Erythroblast (primary cell): ENCODE data around the gene ZNF491.
"Not testable (repeated sequence)": the region's sequence is repeated elsewhere in the genome, so short reads cannot be mapped to it uniquely, and the experiment has no call there.

Experiments
- DNase-seq, 2 experiments: peaks; one replicate each; lab custom pipeline; 2025; lab: John Stamatoyannopoulos, UW
- GATA1 ChIP-seq: IDR thresholded peaks from 2 replicates; pipeline ENCODE4 v1.6.1; 2011; ENCODE audit warnings: low read depth, mild to moderate bottlenecking, control low read depth, low read length, moderate library complexity
- POLR2A ChIP-seq: IDR thresholded peaks from 2 replicates; pipeline ENCODE4 v1.6.1; 2011; ENCODE audit warnings: mild to moderate bottlenecking, low read length

The ZNF491 gene

DNA sequence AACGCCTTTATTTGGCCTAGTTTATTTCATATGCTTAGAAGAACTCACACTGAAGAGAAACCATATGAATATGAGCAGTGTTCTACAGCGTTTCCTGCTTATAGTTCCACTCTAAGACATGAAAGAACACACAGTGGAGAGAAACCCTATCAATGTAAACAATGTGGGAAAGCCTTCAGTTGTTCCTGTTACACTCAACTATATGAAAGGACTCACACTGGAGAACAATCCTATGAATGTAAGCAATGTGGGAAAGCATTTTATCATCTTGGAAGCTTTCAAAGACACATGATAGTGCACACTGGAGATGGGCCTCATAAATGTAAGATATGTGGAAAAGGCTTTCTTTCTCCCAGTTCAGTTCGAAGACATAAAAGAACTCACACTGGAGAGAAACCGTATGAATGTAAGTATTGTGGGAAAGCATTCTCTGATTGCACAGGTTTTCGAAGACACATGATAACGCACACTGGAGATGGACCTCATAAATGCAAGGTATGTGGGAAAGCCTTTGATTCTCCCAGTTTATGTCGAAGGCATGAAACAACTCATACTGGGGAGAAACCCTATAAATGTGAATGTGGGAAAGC lies 17.8 kb upstream of the ZNF491 start:
- TF ChIP-seq GATA1 (no peak), POLR2A (no peak)
- DNase-seq = peak; percentile 36 to 44

DNA sequence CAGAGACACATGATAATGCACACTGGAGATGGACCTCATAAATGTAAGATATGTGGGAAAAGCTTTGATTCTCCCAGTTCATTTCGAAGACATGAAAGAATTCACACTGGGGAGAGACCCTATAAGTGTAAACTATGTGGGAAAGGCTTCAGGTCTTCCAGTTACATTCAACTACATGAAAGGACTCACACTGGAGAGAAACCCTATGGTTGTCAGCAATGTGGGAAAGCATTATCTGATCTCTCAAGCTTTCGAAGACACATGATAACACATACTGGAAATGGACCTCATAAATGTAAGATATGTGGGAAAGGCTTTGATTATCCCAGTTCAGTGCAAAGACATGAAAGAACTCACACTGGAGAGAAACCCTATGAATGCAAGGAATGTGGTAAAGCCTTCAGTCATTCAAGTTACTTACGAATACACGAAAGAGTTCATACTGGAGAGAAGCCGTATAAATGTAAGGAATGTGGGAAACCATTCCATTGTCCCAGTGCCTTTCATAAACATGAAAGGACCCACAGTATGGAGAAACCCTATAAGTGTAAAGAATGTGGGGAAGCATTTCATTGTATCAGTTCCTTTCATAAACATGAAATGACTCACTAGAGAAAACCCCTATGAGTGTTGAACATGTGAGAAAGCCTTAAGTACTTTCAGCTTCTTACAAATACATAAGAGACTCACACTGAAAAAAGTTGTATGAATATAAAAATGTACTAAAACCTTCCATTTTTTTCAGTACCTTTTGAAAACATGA lies 16.8 kb upstream of the ZNF491 start:
- TF ChIP-seq POLR2A (no peak), GATA1 (no peak)
- DNase-seq = peak; percentile 34 to 57

DNA sequence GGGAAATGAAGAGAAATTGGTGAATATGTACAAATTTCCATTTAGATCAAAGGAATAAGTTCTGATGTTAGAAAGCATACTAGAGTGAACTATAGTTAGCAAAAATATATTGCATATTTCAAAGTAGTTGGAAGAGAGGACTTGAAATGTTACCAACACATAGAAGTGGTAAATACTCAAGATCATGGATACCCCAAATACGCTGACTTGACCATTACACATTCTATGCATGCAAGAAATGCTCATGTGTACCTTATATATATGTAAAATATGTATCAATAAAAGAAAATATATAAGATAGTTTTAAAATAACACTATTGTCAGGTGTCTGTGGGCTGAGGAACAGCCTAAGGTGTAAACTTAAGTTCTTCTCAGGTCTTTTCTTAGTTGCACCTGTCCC lies 14.6 kb upstream of the ZNF491 start:
- no peak for TF ChIP-seq GATA1
- TF ChIP-seq POLR2A = no peak
- no peak for DNase-seq

DNA sequence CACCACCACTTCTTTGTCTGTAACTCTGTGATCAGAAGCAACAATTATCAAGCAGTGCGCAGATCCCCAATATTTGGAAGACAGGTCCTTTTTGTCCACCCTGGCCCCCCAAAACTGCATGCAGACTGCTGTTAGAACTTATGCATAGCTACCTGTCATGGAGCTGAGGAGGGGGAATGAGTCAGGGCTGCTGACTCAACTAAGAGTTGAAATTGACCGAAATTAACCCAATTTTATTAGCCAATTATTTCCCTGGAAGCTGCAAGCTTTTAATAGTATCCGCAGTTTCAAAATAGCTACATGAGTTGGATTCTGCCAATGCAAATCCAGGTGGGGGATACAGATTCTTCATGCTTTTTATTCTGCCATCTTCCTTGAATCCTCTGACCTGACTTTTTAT lies 14.0 kb upstream of the ZNF491 start:
- TF ChIP-seq GATA1 (no peak), POLR2A (no peak)
- no peak for DNase-seq

DNA sequence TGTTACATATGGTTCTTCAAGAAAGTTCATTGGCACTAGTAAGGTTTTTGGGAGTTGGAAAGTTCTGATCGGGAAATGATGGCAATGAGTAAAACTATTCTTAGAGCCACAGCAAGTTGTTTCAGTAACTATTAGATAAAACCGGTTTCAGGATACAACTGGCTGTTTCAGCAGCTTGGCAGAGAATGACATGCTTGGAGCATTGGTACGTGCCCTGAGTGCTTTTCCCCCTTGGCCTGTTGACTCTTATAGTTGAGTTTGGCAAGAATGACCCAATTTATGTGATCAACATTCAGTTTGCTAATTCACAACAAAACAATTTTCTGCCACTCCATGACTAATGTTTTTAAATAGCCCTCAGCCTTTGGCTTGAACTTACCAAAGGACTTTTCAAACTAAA lies 10.8 kb upstream of the ZNF491 start:
- DNase-seq = no peak
- TF ChIP-seq POLR2A = no peak
- TF ChIP-seq GATA1 = no peak

DNA sequence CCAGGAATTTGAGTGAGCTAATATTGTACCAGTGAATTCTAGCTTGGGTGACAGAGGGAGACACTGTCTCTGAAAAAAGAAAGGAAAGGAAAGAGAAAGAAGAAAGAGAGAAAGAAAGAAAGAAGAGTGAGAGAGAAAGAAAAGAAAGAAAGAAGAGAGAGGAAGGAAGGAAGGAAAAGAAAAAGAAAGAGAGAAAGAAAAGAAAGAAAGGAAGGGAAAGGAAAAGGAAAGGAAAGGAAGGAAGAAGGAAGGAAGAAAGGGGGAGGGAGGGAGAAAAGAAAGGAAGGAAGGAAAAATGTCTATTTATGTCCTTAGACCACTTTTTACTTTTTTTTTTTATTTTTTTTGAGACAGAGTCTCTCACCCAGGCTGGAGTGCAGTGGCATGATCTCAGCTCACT lies 5.4 kb upstream of the ZNF491 start:
- no peak for TF ChIP-seq GATA1
- TF ChIP-seq POLR2A = no peak
- DNase-seq = no peak

DNA sequence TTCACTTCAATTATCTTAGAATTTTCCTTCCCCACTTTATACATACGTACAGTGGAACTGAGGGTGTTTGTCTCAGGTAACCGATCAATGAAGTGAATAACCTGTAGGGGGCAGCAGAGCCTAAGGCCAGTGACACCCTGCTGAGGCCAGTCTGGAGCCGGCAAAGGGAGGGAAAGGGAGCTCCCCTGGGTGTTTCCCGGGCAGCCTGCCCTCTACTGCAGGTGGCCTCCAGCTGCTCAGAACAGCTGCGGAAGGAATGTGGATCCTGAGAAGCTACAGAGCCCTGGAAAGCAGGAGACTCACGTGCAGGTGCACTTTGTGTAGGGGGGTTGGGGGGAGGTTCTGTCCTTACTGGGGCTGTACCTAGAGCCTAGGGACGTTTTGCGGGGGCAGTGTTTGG lies 832 bp upstream of the ZNF491 start:
- no peak for TF ChIP-seq GATA1
- no peak for TF ChIP-seq POLR2A
- DNase-seq = peak; percentile 86 to 91

DNA sequence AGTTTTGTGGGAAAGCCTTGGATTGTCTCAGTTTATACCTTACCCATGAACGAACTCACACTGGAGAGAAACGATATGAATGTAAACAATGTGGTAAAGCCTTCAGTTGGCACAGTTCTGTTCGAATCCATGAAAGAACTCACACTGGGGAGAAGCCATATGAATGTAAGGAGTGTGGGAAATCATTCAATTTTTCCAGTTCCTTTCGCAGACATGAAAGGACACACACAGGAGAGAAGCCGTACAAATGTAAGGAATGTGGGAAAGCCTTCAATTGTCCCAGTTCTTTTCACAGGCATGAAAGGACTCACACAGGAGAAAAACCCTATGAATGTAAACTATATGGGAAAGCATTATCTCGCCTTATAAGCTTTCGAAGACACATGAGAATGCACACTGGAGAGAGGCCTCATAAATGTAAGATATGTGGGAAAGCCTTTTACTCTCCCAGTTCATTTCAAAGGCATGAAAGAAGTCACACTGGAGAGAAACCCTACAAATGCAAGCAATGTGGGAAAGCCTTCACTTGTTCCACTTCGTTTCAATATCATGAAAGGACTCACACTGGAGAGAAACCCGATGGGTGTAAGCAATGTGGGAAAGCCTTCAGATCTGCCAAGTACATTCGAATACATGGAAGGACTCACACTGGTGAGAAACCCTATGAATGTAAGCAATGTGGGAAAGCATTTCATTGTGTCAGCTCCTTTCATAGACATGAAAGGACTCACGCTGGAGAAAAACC lies 8.2 kb downstream of the ZNF491 start:
- peak; percentile 14 to 16 for DNase-seq

DNA sequence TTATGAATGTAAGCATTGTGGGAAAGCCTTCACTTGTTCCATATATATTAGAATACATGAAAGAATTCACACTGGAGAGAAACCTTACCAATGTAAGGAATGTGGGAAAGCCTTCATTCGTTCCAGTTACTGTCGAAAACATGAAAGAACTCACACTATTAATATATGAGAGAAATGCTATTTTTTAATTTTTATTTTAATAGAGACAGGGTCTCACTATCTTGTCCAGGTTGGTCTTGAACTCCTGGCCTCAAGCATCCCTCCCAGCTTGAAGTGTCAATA lies 8.7 kb downstream of the ZNF491 start:
- DNase-seq = no peak
- no peak for TF ChIP-seq GATA1
- no peak for TF ChIP-seq POLR2A

More for the DNA sequence above, 8.2 kb downstream of the ZNF491 start:
- no peak for TF ChIP-seq GATA1
- TF ChIP-seq POLR2A = no peak

DNA sequence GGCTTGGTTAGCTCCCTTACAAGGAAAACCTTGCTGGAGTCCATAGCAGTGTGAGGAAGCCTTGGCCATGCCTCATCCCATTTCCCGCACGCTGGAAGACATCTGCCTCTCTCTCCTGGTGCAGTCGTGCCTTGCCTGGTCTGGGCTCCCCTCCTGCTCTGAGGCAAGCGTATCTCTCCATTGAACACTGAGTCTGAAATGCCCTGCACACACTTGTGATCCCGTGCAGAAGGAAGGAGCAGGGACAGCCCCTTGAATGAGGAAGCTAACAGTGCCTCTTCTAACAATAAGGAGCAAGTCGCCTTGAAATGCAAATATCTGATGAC lies 15.3 kb downstream of the ZNF491 start:
- no peak for TF ChIP-seq POLR2A
- TF ChIP-seq GATA1 = no peak
- no peak for DNase-seq

DNA sequence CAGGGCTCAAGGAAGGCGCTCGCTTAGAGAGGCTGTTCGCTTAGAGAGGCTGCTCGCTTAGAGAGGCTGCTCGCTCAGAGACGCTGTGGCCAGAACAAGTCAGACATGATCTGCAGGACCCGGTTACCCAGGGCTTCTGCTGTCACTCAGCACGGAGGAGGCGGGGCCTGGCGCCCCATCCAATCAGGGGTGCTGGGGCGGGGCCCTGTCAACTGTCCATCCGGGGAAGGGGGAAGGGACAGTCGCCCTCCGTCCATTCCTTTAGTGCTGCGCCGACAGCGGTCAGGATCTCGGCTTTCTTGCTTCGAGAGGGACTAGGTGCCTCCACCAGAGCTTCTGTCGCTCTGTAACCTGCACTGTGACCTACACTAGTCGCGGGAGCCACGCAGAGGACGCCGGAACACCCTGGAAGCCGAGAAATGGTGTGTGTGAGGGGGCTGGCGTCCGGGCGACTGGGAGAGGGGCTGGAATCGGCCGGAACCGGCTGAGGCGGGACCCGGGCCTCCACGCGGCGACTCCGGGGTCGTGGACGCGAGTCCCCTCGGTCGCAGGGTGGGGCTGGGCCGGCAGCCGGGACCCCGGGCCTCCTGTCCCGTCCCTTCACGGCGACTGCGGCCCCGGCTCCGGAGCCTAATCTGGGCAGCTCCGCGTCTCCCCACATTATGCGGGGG lies 15.8 kb downstream of the ZNF491 start, which contains the start of gene ZNF440:
ZNF440 (plus strand) TSS at position 245 of the 671 bp plus-strand sequence; CDS start at position 420, 175 bp downstream.
- TF ChIP-seq POLR2A (peak; percentile 87), GATA1 (no peak)
- DNase-seq = peak; percentile 93 to 95

DNA sequence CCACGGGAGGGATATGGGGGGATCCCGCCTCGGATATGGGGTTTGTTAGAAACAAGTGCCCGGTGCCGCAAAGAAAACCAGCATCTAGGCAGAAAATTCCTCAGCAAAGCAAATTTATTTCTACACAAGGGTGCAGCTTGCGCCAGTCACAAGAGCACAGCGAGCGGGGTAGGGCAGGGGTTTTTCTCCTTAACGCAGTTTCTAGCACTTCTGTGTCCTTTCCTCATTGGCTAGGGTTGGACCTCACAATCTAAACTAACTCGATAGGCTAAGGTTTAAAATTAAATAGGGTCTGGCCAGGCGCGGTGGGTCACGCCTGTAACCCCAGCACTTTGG lies 16.3 kb downstream of the ZNF491 start:
- no peak for TF ChIP-seq GATA1
- TF ChIP-seq POLR2A = no peak
- DNase-seq = peak; percentile 62 to 63

DNA sequence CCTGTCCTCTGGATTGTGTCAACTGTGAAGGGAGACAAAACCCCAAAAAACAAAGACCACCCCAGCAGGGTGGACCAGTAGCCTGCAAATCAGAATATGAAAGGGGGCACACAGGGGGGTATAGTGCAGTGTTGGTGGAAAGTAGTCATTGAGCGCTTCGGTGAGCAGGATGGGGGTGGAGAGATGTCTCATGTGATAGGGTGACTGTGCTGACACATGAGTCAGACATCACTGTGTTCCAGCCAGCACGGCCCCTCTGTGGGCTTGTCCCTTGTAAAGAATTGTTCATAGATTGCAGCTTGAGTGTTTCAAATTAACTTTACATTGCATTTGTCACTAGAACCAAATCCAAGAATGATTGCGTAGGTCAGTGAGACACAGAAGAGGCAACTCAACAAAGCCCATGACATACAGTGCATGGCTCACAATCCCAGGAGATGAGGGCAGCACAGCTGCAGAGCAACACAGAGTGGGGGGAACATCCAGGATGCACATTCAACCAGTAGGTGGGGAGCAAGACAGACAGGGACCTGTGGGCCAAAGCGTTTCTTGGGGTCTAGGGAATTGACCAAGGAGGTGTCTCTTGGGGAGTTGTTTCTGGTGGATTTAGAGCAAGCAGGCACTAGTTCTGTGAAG lies 23.3 kb downstream of the ZNF491 start:
- TF ChIP-seq GATA1 = no peak
- no peak for TF ChIP-seq POLR2A
- DNase-seq = peak in 1 of 2 experiments; percentile 30

DNA sequence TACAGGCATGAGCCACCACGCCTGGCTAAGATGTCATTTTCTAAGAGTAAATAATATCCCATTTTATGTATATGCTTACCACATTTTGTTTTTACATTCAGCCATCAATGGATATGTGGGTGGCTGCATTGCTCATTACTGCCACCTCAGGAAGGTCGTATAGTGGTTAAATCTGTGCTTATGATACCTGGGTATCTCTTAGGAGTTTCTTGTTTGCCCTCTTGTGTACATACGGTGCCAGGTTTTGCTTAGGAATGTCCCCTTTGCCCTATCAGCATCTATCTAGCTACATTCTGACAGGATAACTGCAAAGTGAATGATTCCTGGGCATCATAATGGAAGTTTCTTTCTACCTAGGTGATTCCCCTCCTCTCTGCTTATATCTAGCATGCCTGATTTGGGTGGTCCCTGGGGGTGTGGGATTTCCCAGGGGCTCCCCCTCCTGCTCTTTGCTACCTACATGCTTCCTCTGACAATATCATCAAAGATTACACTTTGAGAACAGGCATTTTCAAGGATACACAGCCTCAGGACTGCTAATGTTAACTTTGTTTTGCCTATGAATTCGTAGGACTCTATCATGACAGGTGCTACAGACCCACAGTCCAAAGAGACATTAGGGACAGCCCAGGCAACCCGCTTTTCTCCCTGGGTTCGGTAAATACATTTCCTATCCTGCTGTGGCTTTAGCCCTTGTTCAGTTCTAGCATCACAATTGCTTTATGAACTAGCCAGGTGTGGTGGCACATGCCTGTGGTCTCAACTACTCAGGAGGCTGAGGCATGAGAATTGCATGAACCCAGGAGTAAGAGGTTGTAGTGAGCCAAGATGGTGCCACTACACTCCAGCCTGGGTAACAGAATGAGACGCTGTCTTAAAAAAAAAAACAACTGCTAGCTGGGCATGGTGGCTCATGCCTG lies 30.9 kb downstream of the ZNF491 start:
- not testable (repeated sequence) for DNase-seq
